Hepatocyte (in vitro differentiated cells): ENCODE results near the gene LDLRAP1.
"Not testable (repeated sequence)": the region's sequence is repeated elsewhere in the genome, so short reads cannot be mapped to it uniquely, and the experiment has no call there.

Source experiments
- CTCF ChIP-seq: fragments of 200-600 bp; sonication (generic); IDR thresholded peaks from 2 replicates; pipeline ENCODE4 v1.5.1; 2016; ENCODE audit warnings: antibody characterized with exemption, mild to moderate bottlenecking; ENCODE audit not compliant: poor library complexity
- EZH2 ChIP-seq: fragments of 200-600 bp; sonication (generic); IDR thresholded peaks from 2 replicates; pipeline ENCODE4 v1.6.1; 2016; ENCODE audit warnings: antibody characterized with exemption, mild to moderate bottlenecking, borderline replicate concordance

GRCh38 chr1:25588786-25589185 lies 45.4 kb downstream of the LDLRAP1 start:
- TF ChIP-seq CTCF, EZH2: not testable (repeated sequence)
